Hematopoietic multipotent progenitor cell treated with erythropoietin and hydrocortisone succinate and interleukin-3 and kit ligand, for 17 days (in vitro differentiated cells): ENCODE results near the gene NACC1.

Source experiments
- DNase-seq: peaks from one replicate; pipeline ENCODE4 v3.0.0-alpha.2; 2015; ENCODE audit warnings: low spot score

The NACC1 gene

GRCh38 chr19:13117772-13118423 is at the start of gene NACC1:
Gene NACC1 (plus strand): TSS chr19:13118264. CDS start chr19:13135208, 16,944 bp downstream.
- peak; percentile 89 for DNase-seq

GRCh38 chr19:13069415-13070359 is 48.4 kb upstream of the NACC1 start:
- DNase-seq: peak; percentile 95

- DNase-seq: peak; percentile 40
Measured at GRCh38 chr19:13070425-13071140, 47.5 kb upstream of the NACC1 start.

GRCh38 chr19:13071444-13072187 is 46.4 kb upstream of the NACC1 start:
- DNase-seq: no peak

GRCh38 chr19:13072188-13072908 is 45.7 kb upstream of the NACC1 start:
- DNase-seq: peak; percentile 76

GRCh38 chr19:13073263-13073662 is 44.8 kb upstream of the NACC1 start:
- DNase-seq: peak; percentile 42

GRCh38 chr19:13074378-13074777 is 43.7 kb upstream of the NACC1 start:
- DNase-seq: peak; percentile 36

GRCh38 chr19:13076320-13076719 is 41.7 kb upstream of the NACC1 start:
- DNase-seq: peak; percentile 89

- peak; percentile 73 for DNase-seq
Measured at GRCh38 chr19:13076787-13077186, 41.3 kb upstream of the NACC1 start.

- peak; percentile 89 for DNase-seq
Measured at GRCh38 chr19:13077240-13077639, 40.8 kb upstream of the NACC1 start.

GRCh38 chr19:13078381-13078780 is 39.7 kb upstream of the NACC1 start:
- DNase-seq: peak; percentile 57

GRCh38 chr19:13078897-13079541 is 39.0 kb upstream of the NACC1 start:
- DNase-seq: no peak

GRCh38 chr19:13079542-13079986 is 38.5 kb upstream of the NACC1 start:
- DNase-seq: peak; percentile 90

- peak; percentile 61 for DNase-seq
Measured at GRCh38 chr19:13082192-13083007, 35.7 kb upstream of the NACC1 start.

GRCh38 chr19:13083008-13083404 is 35.1 kb upstream of the NACC1 start:
- DNase-seq: no peak

GRCh38 chr19:13083627-13084026 is 34.4 kb upstream of the NACC1 start:
- no peak for DNase-seq

- peak; percentile 6 for DNase-seq
Measured at GRCh38 chr19:13085666-13086065, 32.4 kb upstream of the NACC1 start.

GRCh38 chr19:13086341-13086740 is 31.7 kb upstream of the NACC1 start:
- no peak for DNase-seq

- no peak for DNase-seq
Measured at GRCh38 chr19:13087295-13087694, 30.8 kb upstream of the NACC1 start.
